HEK293T (cell line): ENCODE results near the gene RBM44.

ENCODE experiments used
- FOXA1 ChIP-seq: fragments of 450-650 bp; IDR thresholded peaks from 2 replicates; pipeline ENCODE4 v1.6.1; 2016; ENCODE audit warnings: mild to moderate bottlenecking
- FOXM1 ChIP-seq: fragments of 450-650 bp; IDR thresholded peaks from 2 replicates; pipeline ENCODE4 v1.6.1; 2017; ENCODE audit warnings: mild to moderate bottlenecking, borderline replicate concordance
- HDGF ChIP-seq: fragments of 450-650 bp; IDR thresholded peaks from 2 replicates; pipeline ENCODE4 v1.6.1; 2017; ENCODE audit warnings: antibody characterized with exemption, borderline replicate concordance
- L3MBTL2 ChIP-seq: fragments of 450-650 bp; conservative IDR thresholded peaks from 2 replicates; pipeline ENCODE4 v1.6.1; 2016; ENCODE audit warnings: mild to moderate bottlenecking
- LEF1 ChIP-seq: fragments of 450-650 bp; IDR thresholded peaks from 2 replicates; pipeline ENCODE4 v1.6.1; 2017; ENCODE audit warnings: mild to moderate bottlenecking, borderline replicate concordance
- SP1 ChIP-seq: fragments of 450-650 bp; IDR thresholded peaks from 2 replicates; pipeline ENCODE4 v1.6.1; 2017
- SUZ12 ChIP-seq: fragments of 450-650 bp; IDR thresholded peaks from 2 replicates; pipeline ENCODE4 v1.6.1; 2016; ENCODE audit warnings: mild to moderate bottlenecking
- TF ChIP-seq, protein P1 (sequence below): fragments of 450-650 bp; IDR thresholded peaks from 2 replicates; pipeline ENCODE4 v1.6.1; 2016

GRCh38 chr2:237889811-237890210, 91.2 kb downstream of the RBM44 start:
- TF ChIP-seq, protein P1, sequence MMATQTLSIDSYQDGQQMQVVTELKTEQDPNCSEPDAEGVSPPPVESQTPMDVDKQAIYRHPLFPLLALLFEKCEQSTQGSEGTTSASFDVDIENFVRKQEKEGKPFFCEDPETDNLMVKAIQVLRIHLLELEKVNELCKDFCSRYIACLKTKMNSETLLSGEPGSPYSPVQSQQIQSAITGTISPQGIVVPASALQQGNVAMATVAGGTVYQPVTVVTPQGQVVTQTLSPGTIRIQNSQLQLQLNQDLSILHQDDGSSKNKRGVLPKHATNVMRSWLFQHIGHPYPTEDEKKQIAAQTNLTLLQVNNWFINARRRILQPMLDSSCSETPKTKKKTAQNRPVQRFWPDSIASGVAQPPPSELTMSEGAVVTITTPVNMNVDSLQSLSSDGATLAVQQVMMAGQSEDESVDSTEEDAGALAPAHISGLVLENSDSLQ, result no peak
- TF ChIP-seq FOXM1, result no peak
- TF ChIP-seq HDGF, result no peak
- TF ChIP-seq SP1, result no peak
- TF ChIP-seq FOXA1, result no peak
- no peak for TF ChIP-seq SUZ12
- no peak for TF ChIP-seq LEF1
- no peak for TF ChIP-seq L3MBTL2
